Measurements from ENCODE around the gene CTIF.
A peak's percentile ranks its signal among the peaks of the same experiment; 100 is the strongest.
"Not testable (repeated sequence)": the region's sequence is repeated elsewhere in the genome, so short reads cannot be mapped to it uniquely, and the experiment has no call there.

The CTIF gene

DNA sequence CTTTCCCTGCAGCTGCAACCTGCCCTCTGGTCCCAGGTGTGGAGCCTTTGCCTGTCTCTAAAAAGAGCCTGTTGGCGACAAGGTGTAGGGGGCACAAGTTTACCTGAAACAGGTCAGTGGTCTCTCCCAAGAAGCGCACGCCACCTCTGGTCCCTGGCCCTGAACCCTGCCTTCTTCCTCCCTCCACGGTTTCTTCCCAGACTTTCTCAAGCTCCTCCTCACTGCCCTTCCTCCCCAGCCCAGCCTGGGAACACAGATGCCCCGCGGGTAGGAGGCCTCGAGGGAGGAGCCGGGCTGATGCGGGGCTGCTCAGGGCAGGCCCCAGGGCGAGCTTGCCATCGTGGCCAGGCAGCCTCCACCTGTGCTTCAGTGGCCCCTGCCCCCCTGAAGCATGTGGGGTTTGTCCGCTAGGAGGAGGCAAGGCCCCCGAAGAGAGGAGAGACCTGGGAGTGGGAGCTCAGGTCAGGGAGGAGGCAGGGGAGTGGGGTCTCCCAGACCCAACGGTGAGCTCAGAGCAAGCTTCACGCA lies 322.4 kb downstream of the CTIF start:
- DNase-seq: no peak

DNA sequence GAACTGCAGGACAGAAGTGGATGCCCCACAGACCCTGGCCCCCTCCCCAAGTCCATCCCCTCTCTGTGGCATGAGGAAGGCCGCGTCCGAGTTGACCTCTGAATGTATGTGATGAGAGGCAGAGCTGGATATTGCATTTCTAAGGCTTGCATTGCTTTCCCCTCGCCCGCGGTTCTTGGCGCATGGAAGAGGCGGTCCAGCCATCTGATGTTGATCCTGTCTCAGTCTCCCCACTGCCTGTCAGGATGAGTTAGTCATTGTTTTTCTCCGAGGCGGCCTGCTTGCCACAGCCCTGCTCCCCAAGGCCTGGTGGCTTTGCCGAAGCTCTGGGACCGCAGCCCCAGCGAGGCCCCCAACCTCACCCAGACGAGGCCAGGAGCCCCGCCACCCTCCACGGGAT lies 323.3 kb downstream of the CTIF start:
- no peak for DNase-seq

GRCh38 chr18:48862678-48863270 lies 323.9 kb downstream of the CTIF start:
- DNase-seq: no peak

DNA sequence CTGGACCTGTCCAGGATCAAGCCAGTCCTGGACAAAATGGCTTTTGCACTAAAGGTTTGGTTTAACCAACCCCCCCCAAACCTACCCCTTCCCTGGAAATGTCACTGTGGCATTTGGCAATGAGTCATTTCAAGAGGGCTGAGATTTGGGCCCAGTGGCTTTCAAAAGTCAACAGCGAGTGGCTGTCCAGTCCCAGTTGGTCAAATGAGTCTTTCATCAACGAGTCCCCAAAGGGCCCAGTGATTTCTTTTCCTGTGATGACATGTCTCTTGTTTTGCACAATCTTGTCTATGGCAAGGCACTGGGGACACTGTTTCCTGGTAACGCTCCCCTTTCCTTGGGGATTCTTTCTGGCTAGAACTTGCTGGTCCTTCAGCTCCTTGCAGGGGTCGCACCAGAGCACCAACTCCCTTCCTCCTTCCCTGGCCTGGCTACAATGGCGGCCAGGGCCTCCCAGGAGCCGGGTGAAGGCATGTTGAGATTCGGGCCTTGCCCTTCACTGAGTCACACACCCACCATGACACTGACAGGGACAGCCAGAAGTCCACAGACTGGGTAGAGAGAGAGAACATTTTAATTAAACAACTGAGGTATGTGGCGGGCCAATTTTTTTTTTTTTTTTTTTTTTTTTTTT lies 324.7 kb downstream of the CTIF start:
- no peak for DNase-seq

DNA sequence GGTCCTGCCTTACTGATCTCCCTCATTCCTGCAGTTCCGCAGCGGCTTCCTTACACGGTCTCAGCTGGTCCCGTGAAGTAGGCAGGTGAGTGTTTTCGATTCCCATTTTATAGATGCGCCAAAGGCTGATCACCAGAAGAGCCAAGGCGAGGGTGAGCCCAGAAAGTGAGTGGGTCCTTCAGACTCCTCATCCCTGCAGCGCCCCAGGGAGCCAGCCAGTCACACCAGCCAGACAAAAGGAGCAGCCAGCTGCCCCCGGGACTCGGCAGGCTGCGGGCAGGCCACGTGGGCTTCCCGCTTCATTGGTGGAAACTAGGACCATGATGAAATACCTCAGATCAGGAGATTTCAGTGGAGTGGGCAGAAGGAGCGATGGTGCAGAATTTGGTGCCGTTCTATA lies 326.0 kb downstream of the CTIF start:
- DNase-seq: no peak

- no peak for DNase-seq
Measured at GRCh38 chr18:48866028-48866733, 327.4 kb downstream of the CTIF start.

DNA sequence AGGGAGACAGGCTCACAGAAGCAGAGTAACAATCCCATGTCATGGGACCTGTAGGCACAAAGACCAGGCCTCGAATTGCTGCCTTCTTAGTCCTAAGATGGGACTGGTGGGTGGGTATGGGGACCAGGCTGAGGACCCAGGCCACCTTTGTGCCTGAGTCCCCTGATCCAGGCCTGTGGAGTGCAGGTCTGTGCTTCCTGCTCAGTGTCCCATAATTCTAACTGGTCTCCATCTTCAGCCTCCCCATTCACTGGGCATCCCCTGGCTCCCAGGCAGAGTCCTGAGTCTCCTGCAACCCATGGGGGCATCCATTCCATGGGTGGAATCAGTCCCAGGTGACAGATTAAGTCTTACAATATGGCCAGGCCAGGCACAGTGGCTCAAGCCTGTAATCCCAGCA lies 328.0 kb downstream of the CTIF start:
- no peak for DNase-seq

DNA sequence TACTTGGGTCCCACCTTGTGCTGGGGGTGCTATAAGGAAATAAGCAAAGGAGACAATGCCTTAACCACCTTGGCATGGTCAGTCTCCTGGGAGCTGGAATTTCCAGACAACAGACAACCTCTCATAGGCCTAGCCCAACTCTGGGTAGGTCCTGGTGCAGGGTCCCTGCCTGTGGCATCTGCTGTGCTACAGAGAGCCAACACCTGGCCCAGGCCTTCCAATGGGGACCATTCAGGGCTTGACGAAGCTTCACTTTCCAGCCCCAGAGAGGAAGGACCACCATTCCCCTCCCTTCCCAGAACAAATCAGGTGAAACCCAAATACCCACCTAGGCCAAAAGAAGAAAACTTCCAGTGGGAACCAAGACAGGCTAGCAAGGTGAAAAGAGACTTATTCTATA lies 329.1 kb downstream of the CTIF start:
- DNase-seq: no peak

DNA sequence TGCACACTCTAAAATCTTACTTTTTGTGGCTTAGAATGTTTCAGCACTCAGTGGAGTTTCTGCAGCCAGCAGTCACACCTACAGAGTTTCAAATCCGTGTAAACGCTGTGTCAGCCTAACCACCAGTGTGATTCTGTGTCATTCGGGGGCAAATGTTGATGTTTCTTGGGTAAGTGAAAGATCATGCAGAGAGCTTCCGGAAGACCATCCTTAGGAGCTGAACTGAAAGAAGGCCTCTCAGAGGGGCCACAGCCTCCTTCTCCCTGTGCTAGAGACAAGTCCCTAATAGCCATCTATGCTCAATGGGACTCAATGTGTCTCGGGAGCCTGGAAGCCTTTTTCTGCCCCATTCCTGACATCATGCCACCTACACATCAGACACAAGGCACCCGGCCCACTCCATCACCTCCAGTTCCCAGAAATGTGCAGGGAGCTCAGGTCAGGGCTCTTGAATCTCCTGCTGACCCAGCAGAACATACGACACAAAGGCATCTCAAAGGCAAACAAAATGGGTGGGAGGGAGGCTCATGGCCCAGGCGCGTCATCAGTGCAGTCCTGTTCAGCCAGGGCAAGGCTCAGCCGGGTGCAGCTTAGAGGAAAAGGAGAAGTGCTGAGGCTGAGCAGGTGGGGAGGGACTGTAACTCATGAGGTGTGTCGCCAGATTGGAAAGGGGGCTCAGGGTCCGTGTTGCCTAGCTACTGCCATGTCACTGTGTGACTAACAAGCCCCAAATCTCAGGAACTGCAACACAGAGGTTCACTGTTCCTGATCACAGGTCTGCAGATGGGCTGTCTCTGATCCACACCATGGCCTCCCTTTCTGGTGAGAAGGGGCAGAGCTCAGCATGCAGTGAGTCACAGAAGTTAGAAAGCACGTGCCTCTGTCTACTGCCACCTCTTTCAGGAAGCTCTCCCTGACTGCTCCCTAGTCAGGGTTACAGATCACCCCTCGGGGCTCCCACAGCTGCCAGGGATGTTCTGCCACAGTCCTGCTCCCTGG lies 329.9 kb downstream of the CTIF start:
- peak; percentile 12 to 23 for DNase-seq

DNA sequence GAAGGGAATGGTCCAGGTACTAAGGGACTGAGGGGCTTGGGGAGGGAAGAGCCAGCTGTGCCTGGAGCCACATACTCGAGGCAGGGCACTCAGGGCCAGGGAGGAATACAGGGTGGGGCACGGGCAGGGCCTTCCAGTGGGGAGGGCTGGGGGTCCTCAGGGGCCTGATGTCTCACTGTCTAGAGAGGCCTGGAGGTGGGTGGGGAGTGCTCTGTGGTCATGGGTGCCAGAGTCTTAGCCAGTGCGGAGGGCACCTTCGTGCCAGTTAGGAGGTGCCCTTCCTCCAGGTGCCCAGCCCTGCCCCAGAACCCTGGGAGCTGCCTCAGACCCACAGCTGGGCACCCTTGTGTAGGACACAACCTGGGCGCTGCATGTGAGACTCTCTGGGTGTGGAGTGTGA lies 330.8 kb downstream of the CTIF start:
- DNase-seq: no peak

- not testable (repeated sequence) for DNase-seq
Measured at GRCh38 chr18:48870926-48871325, 332.1 kb downstream of the CTIF start.

- DNase-seq: no peak
Measured at GRCh38 chr18:48871391-48872166, 332.7 kb downstream of the CTIF start.

- DNase-seq: no peak
Measured at GRCh38 chr18:48872234-48873145, 333.7 kb downstream of the CTIF start.

GRCh38 chr18:48874233-48874632 lies 335.4 kb downstream of the CTIF start:
- no peak for DNase-seq

DNA sequence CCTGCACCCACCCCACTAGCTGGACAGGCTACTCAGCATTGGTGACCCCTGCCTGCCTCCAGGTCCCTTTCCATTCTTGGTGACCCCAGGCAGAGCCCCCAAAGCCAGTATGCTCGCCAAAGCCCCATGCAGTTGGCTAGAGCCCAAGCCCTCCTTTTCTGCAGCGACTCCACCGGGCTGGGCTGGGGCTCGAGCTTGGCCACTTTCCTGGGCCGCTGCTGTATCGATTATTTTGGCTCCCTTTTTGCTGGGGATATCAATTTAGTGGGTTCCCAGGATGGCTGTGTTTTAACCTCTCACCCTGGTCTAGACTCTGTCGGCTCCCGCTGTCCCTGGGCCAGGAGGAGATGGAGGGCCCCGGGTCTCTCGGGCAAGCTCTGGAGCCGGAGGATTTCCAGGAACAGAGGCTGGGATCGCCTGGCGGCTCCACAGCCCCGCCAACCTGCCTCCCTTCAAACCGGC lies 335.9 kb downstream of the CTIF start:
- no peak for DNase-seq

- no peak for DNase-seq
Measured at GRCh38 chr18:48875314-48875941, 336.6 kb downstream of the CTIF start.

- DNase-seq: no peak
Measured at GRCh38 chr18:48875942-48876511, 337.2 kb downstream of the CTIF start.

DNA sequence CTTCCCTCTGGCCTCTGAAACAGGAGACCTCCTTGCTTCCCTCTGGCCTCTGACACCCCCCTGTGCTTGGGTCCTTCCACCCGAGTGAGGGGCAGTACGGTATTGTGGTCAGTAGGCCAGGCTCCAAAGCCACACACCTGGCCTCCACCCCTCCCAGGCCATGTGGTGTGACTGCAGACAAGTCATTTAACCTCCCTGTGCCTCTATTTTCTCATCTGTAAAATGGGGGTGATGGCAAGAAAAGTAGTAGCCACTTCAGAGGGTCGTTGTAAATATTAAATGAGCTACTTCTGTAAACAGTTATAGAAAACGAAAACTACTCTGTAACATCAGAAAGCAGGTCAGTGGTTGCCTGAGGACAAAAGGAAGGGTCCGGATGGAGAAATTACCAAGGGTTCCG lies 337.8 kb downstream of the CTIF start:
- no peak for DNase-seq

GRCh38 chr18:48877941-48878340 lies 339.1 kb downstream of the CTIF start:
- DNase-seq: no peak

- no peak for DNase-seq
Measured at GRCh38 chr18:48878471-48878870, 339.6 kb downstream of the CTIF start.
